Measurements from ENCODE around the gene IKBKG. TPM values are rescaled to one million over a fixed set of nuclear protein-coding genes. Genes with fewer than 3 reads are reported as not detected.

IKBKG gene
- total RNA-seq, 4 donors from 2014 or later = 8.5 to 19.0 (median 11.4) TPM

GRCh38 chrX:154508384-154508745, 39.1 kb upstream of the IKBKG start:
- TF ChIP-seq, protein P1, sequence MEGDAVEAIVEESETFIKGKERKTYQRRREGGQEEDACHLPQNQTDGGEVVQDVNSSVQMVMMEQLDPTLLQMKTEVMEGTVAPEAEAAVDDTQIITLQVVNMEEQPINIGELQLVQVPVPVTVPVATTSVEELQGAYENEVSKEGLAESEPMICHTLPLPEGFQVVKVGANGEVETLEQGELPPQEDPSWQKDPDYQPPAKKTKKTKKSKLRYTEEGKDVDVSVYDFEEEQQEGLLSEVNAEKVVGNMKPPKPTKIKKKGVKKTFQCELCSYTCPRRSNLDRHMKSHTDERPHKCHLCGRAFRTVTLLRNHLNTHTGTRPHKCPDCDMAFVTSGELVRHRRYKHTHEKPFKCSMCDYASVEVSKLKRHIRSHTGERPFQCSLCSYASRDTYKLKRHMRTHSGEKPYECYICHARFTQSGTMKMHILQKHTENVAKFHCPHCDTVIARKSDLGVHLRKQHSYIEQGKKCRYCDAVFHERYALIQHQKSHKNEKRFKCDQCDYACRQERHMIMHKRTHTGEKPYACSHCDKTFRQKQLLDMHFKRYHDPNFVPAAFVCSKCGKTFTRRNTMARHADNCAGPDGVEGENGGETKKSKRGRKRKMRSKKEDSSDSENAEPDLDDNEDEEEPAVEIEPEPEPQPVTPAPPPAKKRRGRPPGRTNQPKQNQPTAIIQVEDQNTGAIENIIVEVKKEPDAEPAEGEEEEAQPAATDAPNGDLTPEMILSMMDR (IDR thresholded peaks at IDR 0.05; ENCODE audit: low read depth) = no peak

DNA sequence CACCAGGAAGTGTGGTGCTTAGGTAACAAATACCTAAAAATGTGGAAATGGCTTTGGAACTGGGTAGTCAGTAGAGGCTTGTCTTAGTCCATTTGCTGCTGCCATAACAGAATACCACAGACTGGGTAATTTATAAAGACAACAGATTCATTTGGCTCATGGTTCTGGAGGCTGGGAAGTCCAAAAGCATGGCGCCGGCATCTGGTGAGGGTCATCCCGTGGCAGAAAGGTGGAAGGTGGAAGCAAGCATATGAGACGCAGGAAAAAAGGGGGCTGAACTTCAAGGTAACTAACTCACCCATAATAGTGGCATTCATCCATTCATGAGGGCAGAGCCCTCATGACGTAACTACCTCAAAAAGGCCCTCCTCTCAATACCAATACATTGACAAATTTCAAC, 38.0 kb upstream of the IKBKG start:
- TF ChIP-seq, protein P1 (IDR thresholded peaks at IDR 0.05; ENCODE audit: low read depth) = no peak

DNA sequence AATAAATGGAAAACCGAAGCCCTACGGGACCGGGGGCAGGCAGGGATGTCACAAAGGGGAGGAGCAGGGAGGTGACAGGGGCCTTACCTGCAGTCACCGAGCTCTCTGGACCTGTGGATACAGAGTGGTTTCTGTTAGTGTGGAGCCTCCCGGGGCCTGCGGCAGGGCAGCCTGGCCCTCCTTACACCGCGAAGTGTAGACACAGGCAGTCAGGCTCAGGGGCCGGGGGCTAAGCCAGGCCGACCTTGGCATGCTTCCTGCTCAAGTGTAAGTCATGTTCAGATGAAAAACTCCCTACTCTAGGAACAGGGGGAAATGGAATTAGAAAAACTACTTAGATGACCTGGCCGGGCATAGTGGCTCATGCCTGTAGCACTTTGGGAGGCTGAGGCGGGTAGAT, 35.7 kb upstream of the IKBKG start:
- TF ChIP-seq, protein P1 (IDR thresholded peaks at IDR 0.05; ENCODE audit: low read depth) = no peak

GRCh38 chrX:154512879-154513553, 34.4 kb upstream of the IKBKG start:
- TF ChIP-seq, protein P1 (IDR thresholded peaks at IDR 0.05; ENCODE audit: low read depth) = no peak

DNA sequence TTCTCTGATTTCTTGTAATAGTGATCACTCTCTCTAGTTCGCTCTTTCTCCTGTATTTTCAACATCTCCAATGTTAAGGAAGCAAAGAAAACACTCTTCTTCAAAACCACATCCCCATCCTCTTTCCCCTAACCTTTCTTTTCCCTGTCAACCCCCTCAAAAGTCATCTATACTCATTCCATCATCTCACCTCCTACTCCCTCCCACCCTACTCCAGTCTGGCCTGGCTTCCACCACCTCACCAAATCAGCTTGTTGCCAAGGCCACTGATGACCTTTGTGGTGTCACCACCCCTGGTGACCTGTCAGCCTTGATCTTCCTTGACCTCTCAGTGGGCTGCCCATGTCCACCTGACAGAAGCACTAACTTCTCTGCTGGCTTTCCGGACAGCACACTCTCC, 33.7 kb upstream of the IKBKG start:
- TF ChIP-seq, protein P1 (IDR thresholded peaks at IDR 0.05; ENCODE audit: low read depth) = no peak

DNA sequence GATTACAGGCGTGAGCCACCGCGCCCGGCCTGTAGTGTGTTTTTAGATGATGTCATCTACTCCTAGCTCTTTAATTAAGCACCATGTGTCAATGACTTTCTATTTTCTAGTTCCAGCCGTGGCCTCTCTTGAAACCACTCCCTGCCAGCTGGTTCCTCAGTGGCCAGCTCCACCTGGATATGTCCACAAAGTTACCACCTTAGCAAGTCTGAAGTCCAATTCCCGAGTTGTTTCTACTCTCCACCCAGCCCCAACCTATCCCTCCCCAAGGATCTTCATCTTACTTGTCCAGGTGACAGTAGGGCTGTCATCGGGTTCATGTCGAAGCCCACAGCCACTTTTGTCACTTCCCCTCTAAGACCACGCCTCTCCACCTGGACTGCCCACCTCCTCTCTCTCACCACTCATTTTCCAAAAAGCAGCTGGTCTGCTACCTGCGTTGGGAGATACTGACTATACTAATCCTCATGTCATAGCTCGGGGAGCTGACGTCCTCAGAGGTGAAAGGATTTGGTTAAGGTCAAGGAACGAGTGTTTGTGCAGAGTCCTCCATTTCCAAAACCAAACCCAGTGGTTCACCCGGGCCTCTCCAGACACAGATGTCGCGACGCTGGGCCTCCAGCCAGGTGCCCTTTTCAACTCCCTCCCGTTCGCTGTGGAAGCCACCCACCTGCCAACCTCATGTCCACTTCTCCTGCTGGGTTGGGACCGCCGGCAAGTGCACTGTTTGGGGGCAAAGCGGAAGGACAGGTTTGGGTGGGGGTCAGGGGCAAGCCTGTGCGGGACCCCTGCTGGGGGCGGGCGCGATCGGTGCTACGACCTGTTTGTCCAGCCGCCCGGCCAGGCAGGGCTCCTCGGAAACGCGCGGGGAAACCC, 32.1 kb upstream of the IKBKG start:
- TF ChIP-seq, protein P1 (IDR thresholded peaks at IDR 0.05; ENCODE audit: low read depth) = no peak

GRCh38 chrX:154515966-154516655, 31.3 kb upstream of the IKBKG start, which contains the start of gene FAM3A:
TSS of gene FAM3A (minus strand) at chrX:154516232. CDS start at chrX:154515772, 460 bp downstream.
- TF ChIP-seq, protein P1 (IDR thresholded peaks at IDR 0.05; ENCODE audit: low read depth) = no peak

Measured in subcutaneous adipose tissue (tissue), 4 donors.